SK-N-SH (cell line): ENCODE results near the gene MVB12B. TPM values are rescaled to one million over a fixed set of nuclear protein-coding genes. Genes with fewer than 3 reads are reported as not detected.

Source experiments
- CTCF ChIA-PET: fragments of 300-600, 350-600 bp; formaldehyde crosslinking; extraction: SDS; loops from one replicate; lab custom pipeline; 2021; lab: Yijun Ruan, JAX
- POLR2A ChIA-PET: fragments of 350-600 bp; sonication (Branson Sonifier 250); formaldehyde crosslinking; extraction: SDS; loops from one replicate; lab custom pipeline; 2020; ENCODE audit warnings: antibody characterized with exemption, inconsistent platforms; lab: Yijun Ruan, JAX
- DNase-seq: peaks from one replicate; pipeline ENCODE4 v3.0.0; 2012
- H2AFZ ChIP-seq: fragments of 200-600 bp; sonication (generic); 2 replicates; pipeline ENCODE4 v1.8.1; 2016; ENCODE audit warnings: antibody characterized with exemption, mild to moderate bottlenecking, low read depth
- H3F3A ChIP-seq: fragments of 200-600 bp; sonication (generic); replicated peaks from 2 replicates; pipeline ENCODE3; 2016; ENCODE audit warnings: antibody characterized with exemption, mild to moderate bottlenecking; ENCODE audit not compliant: insufficient read depth
- H3K27ac ChIP-seq, 2 experiments: fragments of 200-500 bp in 1 of 2; fragments of 200-600 bp in 1 of 2; sonication (Bioruptor generic) in 1 of 2; sonication (generic), shearing (Covaris generic) in 1 of 2; 2 replicates each; pipeline versions ENCODE4 v1.5.1 to v1.6.1; 2014 to 2016; ENCODE audit warnings: low read depth in 2 of 2, inconsistent platforms in 1 of 2, low read length in 1 of 2, mild to moderate bottlenecking in 1 of 2, mixed read lengths in 1 of 2
- H3K27me3 ChIP-seq: fragments of 200-600 bp; sonication (generic), shearing (Covaris generic); 2 replicates; pipeline ENCODE4 v1.6.1; 2016; ENCODE audit warnings: mixed run types; ENCODE audit not compliant: insufficient read depth
- H3K36me3 ChIP-seq, 2 experiments: fragments of 200-500 bp in 1 of 2; fragments of 200-600 bp in 1 of 2; sonication (Bioruptor generic) in 1 of 2; sonication (generic) in 1 of 2; replicated peaks in 1 of 2; 2 replicates each; pipeline versions ENCODE3 to v1.5.1; 2014 to 2016; ENCODE audit warnings: low read length in 1 of 2, mild to moderate bottlenecking in 1 of 2; ENCODE audit not compliant: insufficient read depth in 2 of 2, control insufficient read depth in 1 of 2
- H3K4me1 ChIP-seq, 2 experiments: fragments of 200-500 bp in 1 of 2; fragments of 200-600 bp in 1 of 2; sonication (Bioruptor generic) in 1 of 2; sonication (generic), shearing (Covaris generic) in 1 of 2; 2 replicates each; pipeline versions ENCODE4 v1.5.1 to v1.6.1; 2014 to 2016; ENCODE audit warnings: low read depth in 1 of 2, low read length in 1 of 2, mixed run types in 1 of 2; ENCODE audit not compliant: insufficient read depth in 2 of 2, control insufficient read depth in 1 of 2
- H3K4me2 ChIP-seq: fragments of 200-600 bp; sonication (generic), shearing (Covaris generic); 2 replicates; pipeline ENCODE4 v1.6.1; 2017; ENCODE audit warnings: mixed run types
- H3K4me3 ChIP-seq, 2 experiments: fragments of 200-500 bp in 1 of 2; fragments of 200-600 bp in 1 of 2; sonication (Bioruptor generic) in 1 of 2; sonication (generic), shearing (Covaris generic) in 1 of 2; 2 replicates each; pipeline versions ENCODE4 v1.5.1 to v1.8.1; 2014 to 2016; ENCODE audit warnings: low read depth in 2 of 2, inconsistent platforms in 1 of 2, low read length in 1 of 2, mild to moderate bottlenecking in 1 of 2, mixed read lengths in 1 of 2, moderate library complexity in 1 of 2
- H3K79me2 ChIP-seq: fragments of 200-600 bp; sonication (generic); 2 replicates; pipeline ENCODE4 v1.8.1; 2017; ENCODE audit warnings: mild to moderate bottlenecking; ENCODE audit not compliant: insufficient read depth
- H3K9ac ChIP-seq: fragments of 200-600 bp; sonication (generic); 2 replicates; pipeline ENCODE4 v1.6.1; 2017; ENCODE audit warnings: mixed run types
- H3K9me2 ChIP-seq: fragments of 200-600 bp; sonication (generic); 2 replicates; pipeline ENCODE4 v1.6.1; 2017; ENCODE audit warnings: mixed run types
- H3K9me3 ChIP-seq: fragments of 200-600 bp; sonication (generic); 2 replicates; pipeline ENCODE4 v1.6.1; 2017; ENCODE audit warnings: mixed run types, mild to moderate bottlenecking, moderate library complexity
- H4K20me1 ChIP-seq: fragments of 200-600 bp; sonication (generic); 2 replicates; pipeline ENCODE4 v1.6.1; 2017; ENCODE audit warnings: mild to moderate bottlenecking, mixed run types; ENCODE audit not compliant: insufficient read depth
- EP300 ChIP-seq, 2 experiments: IDR thresholded peaks; 2 replicates each; pipeline versions ENCODE4 v1.4.0 to v1.6.1; 2012; ENCODE audit warnings: borderline replicate concordance in 1 of 2, low read depth in 1 of 2, low read length in 1 of 2
- EZH2phosphoT487 ChIP-seq: fragments of 200-600 bp; sonication (generic); IDR thresholded peaks from 2 replicates; pipeline ENCODE4 v1.6.1; 2017; ENCODE audit warnings: low read depth, mixed run types, mild to moderate bottlenecking, antibody characterized with exemption, moderate library complexity, borderline replicate concordance
- GABPA ChIP-seq: IDR thresholded peaks from 2 replicates; pipeline ENCODE4 v1.4.0; 2012; ENCODE audit warnings: low read depth, mild to moderate bottlenecking
- JUND ChIP-seq: IDR thresholded peaks from 2 replicates; pipeline ENCODE4 v1.4.0; 2012
- NFIC ChIP-seq: IDR thresholded peaks from 2 replicates; pipeline ENCODE4 v1.4.0; 2012; ENCODE audit warnings: borderline replicate concordance
- SIN3A ChIP-seq: IDR thresholded peaks from 2 replicates; pipeline ENCODE4 v1.6.1; 2012; ENCODE audit warnings: low read depth, mild to moderate bottlenecking, low read length, moderate library complexity, borderline replicate concordance
- SMC3 ChIP-seq: IDR thresholded peaks from 2 replicates; pipeline ENCODE4 v1.6.1; 2012; ENCODE audit warnings: low read depth, low read length, improper control_type of control experiment
- TAF1 ChIP-seq: IDR thresholded peaks from 2 replicates; pipeline ENCODE4 v1.6.1; 2012; ENCODE audit warnings: low read depth, mild to moderate bottlenecking, low read length, moderate library complexity, borderline replicate concordance
- YY1 ChIP-seq: IDR thresholded peaks from 2 replicates; pipeline ENCODE4 v1.4.0; 2012; ENCODE audit warnings: low read depth, mild to moderate bottlenecking
- whole genome bisulfite sequencing: methylation state at CpG from one replicate; pipeline ENCODE4 v1.1.6; 2017; ENCODE audit warnings: low lambda C conversion rate; 5-methylcytosine and 5-hydroxymethylcytosine counted together
- polyA plus RNA-seq, 3 experiments: library from polyadenylated mRNA; depleted of rRNA; stranded (reverse); fragments of >200 nt; gene quantifications; 2 replicates each; pipeline ENCODE4 v1.2.3, GENCODE V29; 2012
- TF ChIP-seq, protein P1 (sequence below): IDR thresholded peaks from 2 replicates; pipeline ENCODE4 v1.4.0; 2012; ENCODE audit warnings: low read depth, borderline replicate concordance
- TF ChIP-seq, protein P2 (sequence below): IDR thresholded peaks from 2 replicates; pipeline ENCODE4 v1.6.1; 2012; ENCODE audit warnings: mild to moderate bottlenecking, low read depth, low read length, moderate library complexity
- TF ChIP-seq, protein P3 (sequence below): IDR thresholded peaks from 2 replicates; pipeline ENCODE4 v1.4.0; 2012; ENCODE audit warnings: low read depth, borderline replicate concordance

MVB12B gene
- polyA plus RNA-seq, 1 of the 3 experiments (the other 2 are of a cell fraction) = 5.1 TPM

DNA sequence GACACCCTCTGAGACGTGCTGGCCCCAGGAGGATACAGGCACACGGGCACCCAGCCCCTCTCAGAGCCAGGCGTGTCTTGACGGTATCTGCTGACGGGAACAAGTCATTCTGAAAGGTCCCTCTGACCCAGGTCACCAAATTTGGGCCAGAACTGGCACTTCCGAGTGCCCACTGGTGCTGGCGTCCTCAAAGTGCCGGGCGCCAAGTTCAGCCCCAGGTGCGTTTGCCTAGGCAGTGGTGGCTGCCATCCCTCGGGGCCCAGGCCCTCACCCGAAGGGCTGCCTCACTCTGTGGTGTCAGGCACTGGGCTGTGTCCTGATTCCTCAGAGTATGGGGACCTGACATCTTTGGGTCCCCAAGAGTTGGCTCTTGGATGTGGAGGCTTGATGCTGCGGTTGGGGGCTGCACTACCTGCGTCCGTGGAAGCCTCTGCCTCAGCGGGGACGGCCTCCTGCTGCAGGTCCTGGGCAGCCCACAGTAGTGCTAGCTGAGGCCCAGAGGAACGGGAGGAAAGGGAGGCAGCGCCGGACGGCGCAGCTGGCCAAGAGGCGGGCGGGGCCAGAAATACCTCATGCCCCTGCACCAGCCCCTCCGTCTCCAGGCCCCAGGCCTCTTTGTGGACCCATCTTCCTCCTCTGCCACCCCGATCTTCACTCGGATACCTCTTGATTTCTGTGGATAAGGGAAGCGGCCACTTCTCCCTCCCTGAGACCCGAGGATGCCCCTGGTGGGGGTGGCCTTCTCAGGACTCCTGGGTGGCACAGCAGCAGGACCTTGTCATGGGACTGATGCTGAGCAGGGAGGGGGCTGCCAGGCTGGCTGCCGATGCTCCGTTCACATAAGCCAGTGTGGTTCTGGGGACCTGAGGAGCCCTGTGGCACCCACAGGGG lies 177.7 kb downstream of the MVB12B start:
- Histone ChIP-seq H3K27ac (no peak overlapping the region), H3K4me2 (no peak overlapping the region), H2AFZ (no peak overlapping the region), H3F3A (no peaks in the 10 kb centered on the region), H3K79me2 (no peaks in the 10 kb centered on the region), H3K4me3 (no peak overlapping the region), H3K4me1 (peaks cover 0 to 45% of the 10 kb centered on the region in 2 experiments; a peak in 1 of 4 replicates), H3K9ac (no peak overlapping the region), H4K20me1 (0 out of 2 replicates have a peak, but pooled peaks cover 3% of the 10 kb centered on the region), H3K27me3 (no peaks in the 10 kb centered on the region), H3K36me3 (peaks cover 0 to 5% of the 10 kb centered on the region in 2 experiments), H3K9me3 (no peaks in the 10 kb centered on the region), H3K9me2 (no peaks in the 10 kb centered on the region)
- TF ChIP-seq, protein P1, sequence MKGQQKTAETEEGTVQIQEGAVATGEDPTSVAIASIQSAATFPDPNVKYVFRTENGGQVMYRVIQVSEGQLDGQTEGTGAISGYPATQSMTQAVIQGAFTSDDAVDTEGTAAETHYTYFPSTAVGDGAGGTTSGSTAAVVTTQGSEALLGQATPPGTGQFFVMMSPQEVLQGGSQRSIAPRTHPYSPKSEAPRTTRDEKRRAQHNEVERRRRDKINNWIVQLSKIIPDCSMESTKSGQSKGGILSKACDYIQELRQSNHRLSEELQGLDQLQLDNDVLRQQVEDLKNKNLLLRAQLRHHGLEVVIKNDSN = no peak
- TF ChIP-seq TAF1 (no peak), JUND (no peak), GABPA (no peak), SIN3A (no peak), YY1 (no peak), SMC3 (no peak), EZH2phosphoT487 (no peak), NFIC (no peak), EP300 (IDR thresholded peaks at IDR 0.05; ENCODE audit: borderline replicate concordance in 1 of 2, low read depth in 1 of 2, low read length in 1 of 2) (no peak)
- TF ChIP-seq, protein P2, sequence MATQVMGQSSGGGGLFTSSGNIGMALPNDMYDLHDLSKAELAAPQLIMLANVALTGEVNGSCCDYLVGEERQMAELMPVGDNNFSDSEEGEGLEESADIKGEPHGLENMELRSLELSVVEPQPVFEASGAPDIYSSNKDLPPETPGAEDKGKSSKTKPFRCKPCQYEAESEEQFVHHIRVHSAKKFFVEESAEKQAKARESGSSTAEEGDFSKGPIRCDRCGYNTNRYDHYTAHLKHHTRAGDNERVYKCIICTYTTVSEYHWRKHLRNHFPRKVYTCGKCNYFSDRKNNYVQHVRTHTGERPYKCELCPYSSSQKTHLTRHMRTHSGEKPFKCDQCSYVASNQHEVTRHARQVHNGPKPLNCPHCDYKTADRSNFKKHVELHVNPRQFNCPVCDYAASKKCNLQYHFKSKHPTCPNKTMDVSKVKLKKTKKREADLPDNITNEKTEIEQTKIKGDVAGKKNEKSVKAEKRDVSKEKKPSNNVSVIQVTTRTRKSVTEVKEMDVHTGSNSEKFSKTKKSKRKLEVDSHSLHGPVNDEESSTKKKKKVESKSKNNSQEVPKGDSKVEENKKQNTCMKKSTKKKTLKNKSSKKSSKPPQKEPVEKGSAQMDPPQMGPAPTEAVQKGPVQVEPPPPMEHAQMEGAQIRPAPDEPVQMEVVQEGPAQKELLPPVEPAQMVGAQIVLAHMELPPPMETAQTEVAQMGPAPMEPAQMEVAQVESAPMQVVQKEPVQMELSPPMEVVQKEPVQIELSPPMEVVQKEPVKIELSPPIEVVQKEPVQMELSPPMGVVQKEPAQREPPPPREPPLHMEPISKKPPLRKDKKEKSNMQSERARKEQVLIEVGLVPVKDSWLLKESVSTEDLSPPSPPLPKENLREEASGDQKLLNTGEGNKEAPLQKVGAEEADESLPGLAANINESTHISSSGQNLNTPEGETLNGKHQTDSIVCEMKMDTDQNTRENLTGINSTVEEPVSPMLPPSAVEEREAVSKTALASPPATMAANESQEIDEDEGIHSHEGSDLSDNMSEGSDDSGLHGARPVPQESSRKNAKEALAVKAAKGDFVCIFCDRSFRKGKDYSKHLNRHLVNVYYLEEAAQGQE = no peak
- TF ChIP-seq, protein P3, sequence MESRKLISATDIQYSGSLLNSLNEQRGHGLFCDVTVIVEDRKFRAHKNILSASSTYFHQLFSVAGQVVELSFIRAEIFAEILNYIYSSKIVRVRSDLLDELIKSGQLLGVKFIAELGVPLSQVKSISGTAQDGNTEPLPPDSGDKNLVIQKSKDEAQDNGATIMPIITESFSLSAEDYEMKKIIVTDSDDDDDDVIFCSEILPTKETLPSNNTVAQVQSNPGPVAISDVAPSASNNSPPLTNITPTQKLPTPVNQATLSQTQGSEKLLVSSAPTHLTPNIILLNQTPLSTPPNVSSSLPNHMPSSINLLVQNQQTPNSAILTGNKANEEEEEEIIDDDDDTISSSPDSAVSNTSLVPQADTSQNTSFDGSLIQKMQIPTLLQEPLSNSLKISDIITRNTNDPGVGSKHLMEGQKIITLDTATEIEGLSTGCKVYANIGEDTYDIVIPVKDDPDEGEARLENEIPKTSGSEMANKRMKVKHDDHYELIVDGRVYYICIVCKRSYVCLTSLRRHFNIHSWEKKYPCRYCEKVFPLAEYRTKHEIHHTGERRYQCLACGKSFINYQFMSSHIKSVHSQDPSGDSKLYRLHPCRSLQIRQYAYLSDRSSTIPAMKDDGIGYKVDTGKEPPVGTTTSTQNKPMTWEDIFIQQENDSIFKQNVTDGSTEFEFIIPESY = no peak
- DNase-seq = no peak
- CTCF ChIA-PET = interaction anchor here (0.9 to 16.1 kb wide), 4 partner anchors 10 to 54 kb away, joined by 3 to 739 read pairs (median 4); no protein-coding TSS in a partner anchor
- POLR2A ChIA-PET = no interaction called here
- WGBS = 96% methylated on average over 25 of the region's 31 CpGs
